Measurements from ENCODE around the gene KICS2. TPM values are rescaled to one million over a fixed set of nuclear protein-coding genes. Genes with fewer than 3 reads are reported as not detected.
"Not testable (repeated sequence)": the region's sequence is repeated elsewhere in the genome, so short reads cannot be mapped to it uniquely, and the experiment has no call there.

Gene KICS2
- total RNA-seq, 4 donors from 2014 or later: 1.6 to 21.3 (median 9.6) TPM

DNA sequence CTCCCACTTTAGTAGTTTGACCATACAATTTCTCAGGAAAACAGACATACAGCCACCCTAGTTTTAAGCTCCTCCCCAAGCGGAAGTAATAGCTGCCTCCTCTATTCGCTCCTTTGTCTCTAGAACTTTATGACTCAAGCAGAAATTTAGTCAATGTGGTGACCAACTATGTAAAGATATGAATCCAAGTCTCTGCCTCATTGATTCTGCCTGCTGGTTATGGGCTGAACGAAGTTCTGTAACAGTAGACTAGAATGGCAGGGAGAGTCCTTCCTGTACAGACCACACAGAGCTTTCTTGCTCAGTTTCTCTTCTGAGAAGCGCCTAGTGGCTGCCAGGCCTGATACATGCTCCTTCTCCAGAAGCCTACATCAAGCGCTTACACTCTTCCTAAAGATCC lies 19.1 kb downstream of the KICS2 start:
- Histone ChIP-seq H3K27me3 (no peaks in the 10 kb centered on the region), H3K4me1 (no peaks in the 10 kb centered on the region), H3K9me3 (no peaks in the 10 kb centered on the region), H3K27ac (no peak overlapping the region), H3K4me3 (no peak overlapping the region), H3K36me3 (peaks cover 0 to 2% (median 0%) of the 10 kb centered on the region in 3 donors)
- no peak for TF ChIP-seq CTCF (IDR thresholded peaks at IDR 0.05)
- TF ChIP-seq POLR2A (IDR thresholded peaks at IDR 0.05): no peak
- DNase-seq: no peak

GRCh38 chr12:64195841-64196240 lies 26.3 kb downstream of the KICS2 start:
- H3K9me3 ChIP-seq, DNase-seq: not testable (repeated sequence)

DNA sequence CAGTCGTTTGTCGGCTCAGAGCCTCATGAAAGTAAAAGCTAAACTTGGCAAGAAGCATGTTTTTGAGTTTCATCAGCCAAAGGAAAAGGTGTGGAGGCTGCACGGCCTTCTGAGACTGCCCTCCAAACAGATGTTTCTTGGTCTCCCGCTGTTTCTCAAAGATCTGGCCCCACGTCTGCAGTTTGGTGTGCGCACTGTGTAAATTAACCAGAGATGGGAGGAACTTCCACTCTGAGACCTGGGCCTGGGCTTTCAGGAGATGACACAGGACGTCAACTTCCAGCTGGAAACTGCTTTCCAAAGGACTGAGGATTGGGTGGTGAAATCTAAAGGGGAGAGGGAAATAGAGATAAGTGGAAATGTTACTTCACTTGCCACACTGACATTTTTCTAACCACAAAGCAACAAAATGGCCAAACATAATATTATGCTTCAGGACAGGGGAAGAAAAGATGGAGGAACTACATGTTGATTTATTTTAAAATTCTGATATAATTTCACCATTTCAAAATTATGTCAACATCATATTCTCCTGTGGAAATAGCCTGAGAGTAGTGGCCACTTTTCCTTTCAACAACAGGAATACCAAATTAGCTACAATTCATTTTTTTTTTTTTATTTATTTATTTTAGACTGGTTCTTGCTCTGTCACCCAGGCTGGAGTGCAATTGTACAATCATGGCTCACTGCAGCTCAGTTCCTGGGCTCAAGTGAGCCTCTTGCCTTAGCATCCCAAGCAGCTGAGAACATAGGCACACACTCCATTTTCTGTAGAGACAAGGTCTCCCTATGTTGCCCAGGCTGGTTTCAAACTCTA lies 27.6 kb downstream of the KICS2 start:
- no peak for DNase-seq
- H3K4me3 ChIP-seq: no peak overlapping the region
- no peaks in the 10 kb centered on the region for H3K4me1 ChIP-seq
- no peak overlapping the region for H3K27ac ChIP-seq
- H3K36me3 ChIP-seq: peaks cover 0 to 7% (median 0%) of the 10 kb centered on the region in 3 donors
- H3K27me3 ChIP-seq: no peaks in the 10 kb centered on the region
- no peaks in the 10 kb centered on the region for H3K9me3 ChIP-seq
- TF ChIP-seq CTCF (IDR thresholded peaks at IDR 0.05): no peak
- no peak for TF ChIP-seq POLR2A (IDR thresholded peaks at IDR 0.05)

More at GRCh38 chr12:64195841-64196240, 26.3 kb downstream of the KICS2 start:
- not testable (repeated sequence) for H3K27me3 ChIP-seq, H3K4me1 ChIP-seq, H3K36me3 ChIP-seq, H3K27ac ChIP-seq, H3K4me3 ChIP-seq

- H3K9me3 ChIP-seq: no peaks in the 10 kb centered on the region
- DNase-seq: no peak
- H3K4me3 ChIP-seq: no peak overlapping the region
- no peak overlapping the region for H3K27ac ChIP-seq
- no peaks in the 10 kb centered on the region for H3K27me3 ChIP-seq
- peaks cover 0 to 7% (median 0%) of the 10 kb centered on the region in 3 donors for H3K36me3 ChIP-seq
- H3K4me1 ChIP-seq: no peaks in the 10 kb centered on the region
- TF ChIP-seq POLR2A (IDR thresholded peaks at IDR 0.05): no peak
- no peak for TF ChIP-seq CTCF (IDR thresholded peaks at IDR 0.05)
These were observed 28.2 kb downstream of the KICS2 start for GRCh38 chr12:64193931-64194330.

DNA sequence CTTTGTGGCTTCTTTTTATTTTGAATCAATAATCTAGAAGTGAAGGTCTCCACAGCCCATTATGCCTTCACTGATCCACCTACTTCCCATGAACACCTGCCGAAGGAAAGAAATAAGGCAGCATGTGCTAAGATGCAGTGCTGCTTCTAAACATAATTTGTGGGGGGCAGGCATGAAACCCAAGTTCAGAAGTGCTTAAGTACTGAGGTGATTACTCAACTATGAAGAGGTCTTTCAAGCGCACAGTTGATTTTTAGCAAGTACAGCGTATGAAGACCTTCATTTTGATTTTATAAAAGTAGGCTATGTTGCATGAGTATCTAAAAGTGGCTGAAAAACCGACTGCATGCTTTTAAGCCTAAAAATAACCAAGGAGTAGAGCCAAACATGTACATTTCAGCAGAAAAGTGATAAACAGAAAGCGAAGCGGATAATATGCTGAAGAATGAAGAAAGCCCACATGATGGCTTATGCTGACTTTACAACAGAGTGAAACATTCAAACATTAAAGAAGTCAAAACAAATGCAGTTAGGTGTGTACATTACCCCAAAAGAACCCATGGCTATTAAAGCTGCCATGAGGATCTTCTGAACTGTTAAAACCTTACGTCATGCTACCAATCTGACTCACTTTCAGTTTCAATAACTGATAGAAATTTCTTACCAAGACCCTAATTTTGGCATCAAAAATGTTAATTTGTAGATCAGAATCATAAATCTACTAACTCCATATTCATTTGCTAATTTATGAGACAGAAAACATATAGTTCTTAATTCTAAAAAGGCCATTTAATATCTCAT lies 29.3 kb downstream of the KICS2 start:
- Histone ChIP-seq H3K27me3 (no peaks in the 10 kb centered on the region), H3K4me1 (no peaks in the 10 kb centered on the region), H3K27ac (no peak overlapping the region), H3K4me3 (no peak overlapping the region), H3K9me3 (no peaks in the 10 kb centered on the region), H3K36me3 (peaks cover 0 to 7% (median 0%) of the 10 kb centered on the region in 3 donors)
- TF ChIP-seq CTCF (IDR thresholded peaks at IDR 0.05): no peak
- TF ChIP-seq POLR2A (IDR thresholded peaks at IDR 0.05): no peak
- no peak for DNase-seq

- Histone ChIP-seq H3K27me3 (no peaks in the 10 kb centered on the region), H3K4me1 (no peaks in the 10 kb centered on the region), H3K27ac (no peak overlapping the region), H3K36me3 (peaks cover 0 to 7% (median 0%) of the 10 kb centered on the region in 3 donors), H3K9me3 (no peaks in the 10 kb centered on the region), H3K4me3 (no peak overlapping the region)
- TF ChIP-seq POLR2A (IDR thresholded peaks at IDR 0.05) (no peak), CTCF (IDR thresholded peaks at IDR 0.05) (no peak)
- DNase-seq: no peak
These were observed 32.0 kb downstream of the KICS2 start for GRCh38 chr12:64190140-64190539.

Measured in Peyer's patch (tissue), 4 donors.